Embryonic facial prominence (tissue), 1 donor: ENCODE results near the gene SHROOM3.
"Not testable (repeated sequence)": the region's sequence is repeated elsewhere in the genome, so short reads cannot be mapped to it uniquely, and the experiment has no call there.

Experiments used
- DNase-seq: peaks from one replicate; pipeline ENCODE4 v3.0.0-alpha.2; 2016; ENCODE audit errors: extremely low spot score

Gene SHROOM3

DNA sequence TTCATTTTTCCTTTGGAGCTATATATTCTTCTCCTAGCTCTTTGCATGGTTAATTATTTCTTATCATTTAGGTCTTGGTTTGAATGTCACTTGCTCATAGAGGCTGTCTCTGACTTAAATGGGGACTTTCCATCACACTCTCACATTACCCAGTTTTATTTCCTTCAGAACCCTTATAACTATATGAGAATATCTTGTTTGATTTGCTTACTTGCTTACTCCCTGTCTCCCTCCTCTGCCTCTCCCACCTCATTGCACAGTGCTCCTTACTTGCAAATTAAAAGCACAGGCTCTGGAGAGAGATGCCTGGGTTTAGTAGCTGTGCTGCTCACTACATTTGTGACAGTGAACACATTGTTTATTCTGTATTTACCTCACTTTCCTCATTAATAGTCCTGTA is 288.3 kb downstream of the SHROOM3 start:
- no peak for DNase-seq

GRCh38 chr4:76723924-76724323 is 288.9 kb downstream of the SHROOM3 start:
- DNase-seq = no peak

DNA sequence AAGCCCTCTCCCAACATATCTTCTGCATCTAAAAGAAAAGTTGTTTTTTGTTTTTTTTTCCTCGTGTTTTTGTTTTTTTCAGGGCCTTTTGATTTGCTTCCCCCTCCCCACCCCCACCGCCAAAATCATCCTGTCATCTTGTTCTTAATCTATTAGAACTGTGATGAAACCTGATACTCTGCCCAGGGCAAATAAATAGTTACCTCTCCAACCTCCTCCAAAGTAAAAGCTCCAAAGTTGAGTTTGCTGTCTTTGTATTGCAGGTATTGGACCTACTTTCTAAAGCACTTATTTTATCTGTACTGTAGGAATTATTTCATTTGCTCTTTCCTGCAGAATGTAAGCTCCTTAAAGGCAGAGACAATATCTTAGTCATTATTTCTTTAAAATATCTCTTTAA is 290.0 kb downstream of the SHROOM3 start:
- DNase-seq = no peak

- no peak for DNase-seq
Observed at GRCh38 chr4:76726176-76726575, 291.1 kb downstream of the SHROOM3 start.

GRCh38 chr4:76726631-76727030 is 291.6 kb downstream of the SHROOM3 start:
- no peak for DNase-seq

DNA sequence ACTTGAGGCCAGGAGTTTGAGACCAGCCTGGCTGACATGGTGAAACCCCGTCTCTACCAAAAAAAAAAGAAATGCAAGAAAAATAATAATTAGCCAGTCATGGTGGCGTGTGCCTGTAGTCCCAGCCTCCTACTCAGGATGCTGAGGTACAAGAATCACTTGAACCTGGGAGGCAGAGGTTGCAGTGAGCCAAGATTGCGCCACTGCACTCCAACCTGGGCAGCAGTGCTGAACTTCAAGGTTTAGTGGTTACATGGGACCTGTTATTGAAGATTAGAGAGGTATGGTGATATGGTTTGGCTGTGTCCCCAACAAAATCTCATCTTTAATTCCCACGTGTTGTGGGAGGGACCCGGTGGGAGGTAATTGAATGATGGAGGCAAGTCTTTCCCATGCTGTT is 292.9 kb downstream of the SHROOM3 start:
- not testable (repeated sequence) for DNase-seq

DNA sequence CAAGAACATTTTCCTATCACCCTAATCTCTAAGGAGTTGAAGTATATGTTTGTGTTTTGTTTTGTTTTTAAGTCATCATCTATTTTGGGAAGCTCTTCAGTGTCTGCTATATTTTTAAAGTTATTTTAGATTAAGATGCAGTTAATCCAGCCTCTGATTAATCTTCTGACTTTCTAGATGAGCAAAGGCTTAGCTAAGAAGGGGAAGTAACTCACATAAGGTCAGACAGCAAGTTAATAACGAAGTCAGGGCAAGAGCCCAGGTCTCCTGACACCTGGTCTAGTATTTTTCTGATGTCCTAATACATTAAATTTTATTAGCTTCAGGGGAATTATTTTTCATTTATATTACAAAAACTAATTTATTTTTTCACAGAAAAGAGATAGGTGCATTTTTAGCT is 294.4 kb downstream of the SHROOM3 start:
- DNase-seq = no peak

DNA sequence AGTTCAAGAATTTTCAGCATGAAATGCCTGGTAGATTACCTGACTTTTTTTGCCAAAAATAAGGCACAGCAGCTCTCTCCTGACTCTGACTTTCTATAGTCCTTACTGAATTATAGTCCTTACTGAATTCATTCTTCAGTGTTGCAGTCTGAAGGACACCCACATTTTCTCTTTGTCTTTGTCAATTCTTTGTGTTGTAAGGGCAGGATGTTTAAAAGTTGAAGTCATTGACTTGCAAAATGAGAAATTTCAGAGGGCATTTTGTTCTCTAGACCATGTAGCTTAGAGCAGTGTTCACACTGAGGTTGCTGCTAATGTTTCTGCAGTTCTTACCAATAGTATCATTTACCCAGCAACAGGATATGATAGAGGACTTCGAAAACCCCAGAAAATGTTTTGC is 295.0 kb downstream of the SHROOM3 start:
- no peak for DNase-seq

- DNase-seq = no peak
Observed at GRCh38 chr4:76732246-76732645, 297.2 kb downstream of the SHROOM3 start.

- no peak for DNase-seq
Observed at GRCh38 chr4:76733068-76733771, 298.2 kb downstream of the SHROOM3 start.

DNA sequence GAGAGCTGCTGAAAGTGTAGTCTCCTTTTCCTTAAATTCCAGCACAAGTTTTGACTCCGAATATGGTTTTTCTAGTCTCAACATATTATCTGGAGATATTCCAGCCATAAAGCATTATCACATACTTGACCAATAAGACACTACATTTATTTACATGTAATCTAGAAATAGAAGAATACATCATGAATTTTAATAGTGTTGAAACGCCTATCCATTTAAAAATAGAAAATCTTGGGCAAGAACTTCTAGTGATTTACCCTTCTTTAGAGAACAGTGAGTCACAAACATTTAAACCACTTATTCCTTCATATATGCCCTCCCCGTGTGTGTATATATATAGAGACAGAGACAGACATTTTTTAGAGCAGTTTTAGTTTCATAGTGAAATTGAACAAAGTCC is 301.4 kb downstream of the SHROOM3 start:
- DNase-seq = no peak

DNA sequence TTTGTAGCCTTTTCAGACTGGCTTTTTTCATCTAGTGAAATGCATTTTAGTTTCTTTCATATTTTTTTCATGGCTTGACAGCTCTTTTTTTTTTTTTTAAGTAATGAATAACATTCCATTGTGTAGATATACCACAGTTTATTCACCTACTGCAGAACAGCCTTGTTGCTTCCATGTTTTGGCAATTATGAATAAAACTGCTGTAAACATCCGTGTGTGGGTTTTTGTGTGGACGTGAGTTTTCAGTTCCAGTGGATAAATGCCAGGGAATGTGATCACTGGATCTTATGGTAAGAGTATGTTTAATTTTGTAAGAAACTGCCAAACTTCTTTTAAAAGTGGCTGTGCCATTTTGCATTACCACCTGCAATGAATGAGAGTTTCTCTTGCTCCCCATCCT is 302.2 kb downstream of the SHROOM3 start:
- no peak for DNase-seq

GRCh38 chr4:76737771-76738085 is 302.7 kb downstream of the SHROOM3 start:
- DNase-seq = no peak

DNA sequence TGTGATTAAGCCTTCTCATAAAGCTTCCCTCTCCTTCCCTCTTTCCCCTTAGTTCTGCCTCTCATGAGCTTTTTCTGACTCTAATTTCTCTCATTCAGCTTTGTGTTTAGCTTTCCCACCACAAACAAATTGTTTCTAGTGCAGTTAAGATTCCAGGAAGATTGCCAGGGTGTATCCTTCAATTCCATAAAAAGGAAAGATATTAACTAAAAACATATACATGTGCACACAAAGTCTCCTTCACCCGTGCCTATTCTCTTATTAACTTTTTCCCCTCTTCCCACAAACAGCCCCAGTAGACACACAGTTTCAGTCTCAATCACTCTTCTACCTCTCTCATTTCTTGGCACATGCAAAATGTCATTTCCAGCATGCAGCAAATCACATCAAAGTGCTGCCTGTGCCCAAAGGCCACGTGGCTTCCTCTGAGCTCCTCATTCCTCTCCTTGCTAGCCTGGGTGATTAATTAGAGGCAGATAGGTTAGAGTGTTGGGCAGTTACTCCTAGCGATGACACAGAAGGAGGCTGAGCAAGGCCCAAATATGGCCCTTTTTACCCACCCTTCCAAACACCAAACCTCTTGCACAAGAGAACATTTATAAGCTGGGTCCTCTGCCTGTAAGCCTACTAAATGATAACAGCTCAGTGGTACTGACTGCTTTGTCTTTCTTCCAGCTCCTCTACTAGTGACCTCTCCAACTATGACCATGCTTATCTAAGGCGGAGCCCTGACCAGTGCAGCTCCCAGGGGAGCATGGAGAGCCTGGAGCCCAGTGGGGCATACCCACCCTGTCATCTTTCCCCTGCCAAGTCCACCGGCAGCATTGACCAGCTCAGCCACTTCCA is 303.3 kb downstream of the SHROOM3 start:
- DNase-seq = peak; percentile 77

- no peak for DNase-seq
Observed at GRCh38 chr4:76740192-76740591, 305.2 kb downstream of the SHROOM3 start.

GRCh38 chr4:76740866-76741662 is 306.0 kb downstream of the SHROOM3 start:
- no peak for DNase-seq

GRCh38 chr4:76741663-76742020 is 306.6 kb downstream of the SHROOM3 start:
- no peak for DNase-seq

GRCh38 chr4:76744241-76744921 is 309.4 kb downstream of the SHROOM3 start:
- DNase-seq = no peak

- DNase-seq = no peak
Observed at GRCh38 chr4:76745240-76745639, 310.2 kb downstream of the SHROOM3 start.

GRCh38 chr4:76747563-76747962 is 312.5 kb downstream of the SHROOM3 start:
- DNase-seq = no peak

- no peak for DNase-seq
Observed at GRCh38 chr4:76748649-76749048, 313.6 kb downstream of the SHROOM3 start.

DNA sequence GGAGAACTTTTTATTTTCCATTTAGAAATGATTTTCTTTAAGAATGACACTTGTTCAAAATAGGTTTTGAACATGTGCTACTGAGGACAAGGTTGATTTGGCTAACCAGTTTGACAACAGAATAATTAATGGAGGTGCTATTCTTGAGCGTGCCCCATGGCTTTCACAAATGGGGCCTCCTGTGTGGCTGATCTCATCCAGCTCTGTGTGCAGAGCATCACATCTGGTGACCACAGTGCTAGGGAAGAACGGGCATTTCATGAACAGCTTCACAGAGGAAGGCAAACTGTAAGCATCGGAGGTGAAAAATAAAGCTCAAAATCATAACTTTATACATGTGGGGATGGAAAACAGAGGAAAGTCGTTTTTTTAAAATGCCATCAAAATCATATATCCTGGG is 314.3 kb downstream of the SHROOM3 start:
- DNase-seq = no peak
